CD4-positive, alpha-beta T cell treated with Interleukin-4 for 1 hour (primary cell): Measurements from ENCODE around the gene UBE2R2.
"Not testable (repeated sequence)": the region's sequence is repeated elsewhere in the genome, so short reads cannot be mapped to it uniquely, and the experiment has no call there.

Source experiments
- DNase-seq, 2 donors: peaks; one replicate each; pipeline ENCODE4 v3.0.0-alpha.2; 2020 to 2022

Gene UBE2R2

DNA sequence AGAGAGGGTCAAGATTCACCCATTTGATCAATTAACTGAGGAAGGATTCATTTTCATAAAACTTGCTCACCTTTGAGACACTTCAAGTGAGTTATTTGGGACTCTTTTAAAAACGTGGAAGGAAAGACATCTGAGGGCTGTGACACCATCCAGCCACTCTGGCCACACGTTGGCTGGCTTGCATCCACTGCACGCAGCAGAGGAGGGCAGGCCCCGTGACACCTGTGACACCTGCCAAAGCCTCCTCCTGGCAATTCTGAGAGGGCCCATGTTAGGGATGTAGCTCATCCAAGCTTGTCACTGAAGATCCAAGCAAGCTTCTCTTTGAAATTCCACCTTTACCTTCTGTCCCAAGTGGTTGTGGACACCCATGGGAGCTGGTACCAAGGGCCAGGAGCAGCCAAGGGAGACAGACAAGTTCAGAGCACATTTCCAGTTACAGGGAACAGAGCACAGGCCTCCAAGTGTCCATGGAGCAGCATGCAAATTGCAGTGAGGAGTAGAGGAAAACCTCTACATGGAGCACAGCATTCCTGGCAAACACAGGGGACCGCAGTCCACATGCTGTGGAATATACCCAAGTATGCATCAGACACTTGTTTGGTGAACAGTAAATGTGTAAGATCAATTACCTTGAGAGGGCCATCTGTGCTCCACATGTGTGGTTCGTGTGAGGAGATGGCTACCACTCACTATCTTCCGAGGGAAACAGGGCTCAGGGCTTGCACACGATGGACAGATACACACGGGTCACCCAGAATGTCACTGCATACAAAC lies 16.8 kb upstream of the UBE2R2 start:
- no peak for DNase-seq

DNA sequence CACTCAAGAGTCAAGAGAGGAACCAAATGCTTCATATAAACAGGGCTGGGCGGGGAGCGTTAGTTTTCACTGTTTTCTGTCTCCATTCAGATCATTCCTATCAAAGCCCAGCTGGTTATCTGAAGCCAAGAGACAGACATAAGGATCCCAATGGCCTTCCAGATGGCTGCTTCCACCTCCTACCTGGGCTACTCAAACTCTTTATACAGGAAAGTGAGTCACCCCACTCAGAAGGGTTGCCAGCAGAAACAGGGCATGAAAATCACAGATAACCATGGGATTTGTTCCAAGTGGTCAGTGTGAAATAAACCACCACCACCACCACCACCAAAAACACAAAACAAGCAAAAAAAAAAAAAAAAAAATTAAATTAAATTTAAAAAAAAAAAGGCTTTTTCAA lies 16.1 kb upstream of the UBE2R2 start:
- DNase-seq: no peak

DNA sequence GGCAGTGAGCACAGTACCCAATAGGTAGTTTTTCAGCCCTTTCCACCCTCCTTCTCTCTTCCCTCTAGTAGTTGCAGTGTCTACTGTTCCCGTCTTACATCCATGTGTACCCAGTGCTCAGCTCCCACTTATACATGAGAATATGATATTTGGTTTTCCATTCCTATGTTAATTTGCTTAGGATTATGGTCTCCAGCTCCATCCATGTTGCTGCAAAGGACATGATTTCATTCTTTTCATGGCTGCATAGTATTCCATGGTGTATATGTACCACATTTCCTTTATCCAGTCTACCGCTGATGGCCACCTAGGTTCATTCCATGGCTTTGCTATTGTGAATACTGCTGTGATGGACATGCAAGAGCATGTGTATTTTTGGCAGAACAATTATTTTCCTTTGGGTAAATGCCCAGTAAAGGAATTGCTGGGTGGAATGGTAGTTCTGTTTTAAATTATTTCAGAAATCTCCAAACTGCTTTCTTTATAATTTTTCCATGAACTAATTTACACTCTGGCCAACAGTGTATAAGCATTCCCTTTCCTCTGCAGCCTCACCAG lies 14.9 kb upstream of the UBE2R2 start:
- not testable (repeated sequence) for DNase-seq

DNA sequence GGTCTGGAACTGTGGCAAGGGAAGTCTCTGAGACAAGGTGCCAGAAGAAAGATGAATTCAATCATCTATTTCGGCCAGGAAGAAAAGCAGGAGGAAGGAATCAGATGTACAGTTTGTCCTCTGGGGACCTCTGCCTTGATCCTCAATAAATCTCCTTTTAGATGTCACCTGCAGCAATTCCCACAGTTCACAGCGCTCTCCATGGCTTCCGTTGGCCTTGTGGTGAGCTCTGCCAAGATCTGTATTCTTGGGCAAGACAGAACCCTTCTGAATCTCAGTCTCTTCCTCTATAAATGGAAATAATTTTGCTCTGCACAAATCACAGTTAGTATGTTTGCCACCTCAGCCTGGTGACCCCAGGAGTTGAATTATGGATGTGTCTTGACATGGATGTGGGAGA lies 12.8 kb upstream of the UBE2R2 start:
- not testable (repeated sequence) for DNase-seq

DNA sequence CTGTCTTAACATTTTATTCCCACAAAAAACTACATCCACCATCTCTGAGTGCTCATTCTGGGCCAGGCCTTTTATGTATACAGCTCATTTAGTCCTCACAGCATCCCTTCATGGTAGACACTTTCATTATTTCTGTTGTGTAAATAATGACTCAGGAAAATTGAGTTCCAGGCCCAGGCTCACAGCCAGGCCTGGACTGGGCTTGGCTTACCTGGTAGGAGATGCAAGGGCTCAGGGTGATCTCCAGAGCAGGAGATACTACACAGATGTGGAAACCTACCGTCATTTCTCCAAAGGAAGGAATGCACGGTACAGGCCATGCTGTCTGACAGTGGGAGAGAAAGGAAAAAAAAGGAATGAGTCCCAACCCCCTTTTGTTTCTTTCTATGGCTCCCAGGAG lies 9.8 kb upstream of the UBE2R2 start:
- DNase-seq: not testable (repeated sequence)

- not testable (repeated sequence) for DNase-seq
Measured at GRCh38 chr9:33808979-33809322, 8.0 kb upstream of the UBE2R2 start.

- DNase-seq: no peak
Measured at GRCh38 chr9:33809506-33809905, 7.5 kb upstream of the UBE2R2 start.

DNA sequence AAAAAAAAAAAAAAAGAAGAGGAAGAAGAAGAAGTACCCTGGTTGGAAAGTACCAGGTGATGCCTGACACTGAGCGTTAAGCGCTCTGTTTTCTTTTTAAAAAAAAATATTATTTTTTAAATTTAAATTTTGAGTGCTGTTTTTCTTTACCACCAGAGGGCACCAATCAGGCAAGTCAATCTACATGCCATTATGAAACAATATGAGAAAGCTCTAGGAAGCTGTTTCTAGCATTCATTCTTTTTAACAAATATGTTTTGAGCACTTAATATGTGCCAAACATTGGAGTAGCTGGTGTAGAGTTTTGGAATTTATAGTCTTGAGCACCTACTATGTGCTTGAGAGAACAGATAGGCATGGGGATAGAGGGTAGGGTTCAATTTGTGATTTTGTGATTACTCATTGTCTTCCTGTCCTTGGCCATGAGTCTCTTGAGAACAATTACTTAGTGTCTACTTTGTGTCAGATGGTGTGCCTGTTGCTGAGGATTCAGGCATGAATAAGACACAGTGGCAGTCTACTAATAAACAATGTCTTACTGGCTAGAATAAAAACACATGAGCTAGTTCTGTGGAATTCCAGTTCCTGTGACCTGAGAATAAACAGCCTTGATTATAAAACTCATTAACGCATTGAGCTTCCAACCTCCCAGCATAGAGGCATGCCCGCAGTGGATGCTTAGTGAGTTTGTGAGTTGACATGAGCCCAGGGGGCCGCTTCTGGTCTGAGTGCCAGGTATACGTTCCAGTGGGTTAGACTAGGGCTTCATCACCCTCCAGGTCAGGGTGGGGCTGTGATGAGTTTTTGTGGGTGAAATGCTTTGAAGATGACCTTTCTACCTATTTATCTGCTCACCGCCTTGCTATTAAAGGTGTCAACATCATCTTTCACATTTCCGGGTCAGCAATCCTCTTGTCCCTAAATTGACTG lies 3.0 kb upstream of the UBE2R2 start:
- peak; percentile 51 to 74 for DNase-seq

DNA sequence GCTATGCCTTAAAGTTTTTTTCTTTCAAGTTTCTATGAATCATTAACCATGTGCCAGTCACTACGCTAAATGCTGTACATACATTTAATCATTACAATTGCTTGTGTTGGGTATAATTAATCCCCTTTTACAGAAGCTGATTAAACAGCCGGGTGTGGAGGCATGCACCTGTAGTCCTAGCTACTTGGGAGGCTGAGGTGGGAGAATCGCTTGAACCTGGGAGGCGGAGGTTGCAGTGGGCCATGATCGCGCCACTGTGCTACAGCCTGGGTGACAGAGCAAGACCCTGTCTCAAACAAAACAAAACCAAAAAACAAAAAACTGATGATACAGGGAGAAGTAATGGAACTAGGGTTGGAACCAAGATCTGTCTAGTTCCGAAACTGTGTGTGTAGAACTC lies 1.2 kb upstream of the UBE2R2 start:
- DNase-seq: no peak

GRCh38 chr9:33817327-33818166 lies 587 bp downstream of the UBE2R2 start:
- DNase-seq: peak; percentile 57 to 64

- DNase-seq: no peak
Measured at GRCh38 chr9:33818167-33818846, 1.3 kb downstream of the UBE2R2 start.

- DNase-seq: peak in 1 of 2 donors; percentile 54
Measured at GRCh38 chr9:33818847-33819500, 2.0 kb downstream of the UBE2R2 start.

GRCh38 chr9:33820231-33820745 lies 3.3 kb downstream of the UBE2R2 start:
- DNase-seq: no peak

GRCh38 chr9:33823801-33824200 lies 6.8 kb downstream of the UBE2R2 start:
- no peak for DNase-seq

DNA sequence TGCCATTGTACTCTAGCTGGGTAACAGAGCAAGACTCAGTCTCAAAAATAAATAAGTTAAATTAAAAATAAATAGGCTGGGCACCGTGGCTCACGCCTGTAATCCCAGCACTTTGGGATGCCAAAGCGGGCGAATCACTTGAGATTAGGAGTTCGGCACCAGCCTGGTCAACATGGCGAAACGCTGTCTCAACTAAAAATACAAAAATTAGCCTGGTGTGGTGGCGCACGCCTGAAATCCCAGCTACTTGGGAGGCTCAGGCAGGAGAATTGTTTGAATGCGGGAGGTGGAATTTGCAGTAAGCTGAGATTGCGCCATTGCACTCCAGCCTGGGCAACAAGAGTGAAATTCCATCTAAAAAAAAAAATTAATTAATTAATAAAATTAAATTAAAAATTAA lies 10.3 kb downstream of the UBE2R2 start:
- not testable (repeated sequence) for DNase-seq

GRCh38 chr9:33829641-33830230 lies 12.8 kb downstream of the UBE2R2 start:
- not testable (repeated sequence) for DNase-seq

GRCh38 chr9:33835625-33836260 lies 18.8 kb downstream of the UBE2R2 start:
- no peak for DNase-seq

DNA sequence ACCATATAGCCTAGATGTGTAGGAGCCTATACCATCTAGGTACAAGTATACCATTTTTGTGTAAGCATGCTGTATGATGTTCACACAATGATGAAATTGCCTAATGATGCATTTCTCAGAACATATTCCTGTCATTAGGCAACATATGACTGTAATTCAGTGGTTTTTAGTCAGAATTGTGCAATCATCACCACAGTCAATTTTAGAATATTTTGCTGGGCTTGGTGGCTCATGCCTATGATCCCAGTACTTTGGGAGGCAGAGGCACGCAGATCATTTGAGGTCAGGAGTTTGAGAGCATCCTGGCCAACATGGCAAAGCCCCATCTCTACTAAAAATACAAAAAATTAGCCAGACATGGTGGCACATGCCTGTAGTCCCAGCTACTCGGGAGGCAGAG lies 19.3 kb downstream of the UBE2R2 start:
- DNase-seq: peak in 1 of 2 donors; percentile 24

DNA sequence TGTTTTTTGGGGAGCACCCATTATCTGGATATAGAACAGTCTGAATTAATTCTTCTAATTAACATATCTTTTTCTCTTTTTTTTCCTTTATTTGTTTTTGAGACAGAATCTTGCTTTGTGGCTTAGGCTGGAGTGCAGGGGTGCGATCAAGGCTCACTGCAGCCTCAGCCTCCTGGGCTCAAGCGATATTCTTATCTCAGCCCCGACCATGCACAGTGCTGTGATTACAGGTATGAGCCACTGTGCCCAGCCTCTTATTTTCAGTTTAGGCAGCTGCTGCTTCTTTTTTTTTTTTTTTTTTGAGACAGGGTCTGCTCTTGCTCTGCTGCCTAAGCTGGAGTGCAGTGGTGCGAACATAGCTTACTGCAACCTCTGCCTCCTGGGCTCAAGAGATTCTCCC lies 20.2 kb downstream of the UBE2R2 start:
- no peak for DNase-seq

DNA sequence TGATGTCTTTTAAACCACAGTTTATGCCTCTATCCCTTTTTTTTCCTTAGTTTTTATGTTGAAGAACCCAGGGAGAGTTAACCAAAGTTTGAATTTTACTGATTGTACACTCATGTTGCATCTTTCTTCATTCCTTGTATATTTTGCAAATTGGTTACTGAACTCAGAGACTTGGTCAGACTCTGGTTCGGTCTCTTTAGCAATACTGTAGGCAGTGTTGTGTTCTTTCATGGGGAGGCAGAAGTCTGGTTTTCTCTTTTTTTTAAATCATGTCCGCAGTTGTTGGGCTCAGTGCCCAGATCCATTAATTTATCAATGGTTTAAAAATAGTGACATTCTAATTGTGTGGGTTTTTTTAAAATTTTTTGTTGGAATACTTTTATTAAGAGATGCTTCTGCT lies 23.4 kb downstream of the UBE2R2 start:
- no peak for DNase-seq
